Fibroblast of pulmonary artery (primary cell): Measurements from ENCODE around the gene HLA-B.
"Not testable (repeated sequence)": the region's sequence is repeated elsewhere in the genome, so short reads cannot be mapped to it uniquely, and the experiment has no call there.

Experiments used
- DNase-seq: peaks from one replicate; pipeline ENCODE4 v3.0.0-alpha.2; 2010; ENCODE audit warnings: low read depth
- H3K4me3 ChIP-seq: replicated peaks from 2 replicates; pipeline ENCODE4 v1.5.1; 2011; ENCODE audit warnings: low read depth, mild to moderate bottlenecking, control low read depth, low read length, moderate library complexity
- CTCF ChIP-seq: IDR thresholded peaks from 2 replicates; pipeline ENCODE4 v1.5.1; 2011; ENCODE audit warnings: mild to moderate bottlenecking, control low read depth, low read length, inconsistent platforms; ENCODE audit errors: missing control alignments

The HLA-B gene

GRCh38 chr6:31400467-31401289, 43.7 kb upstream of the HLA-B start:
- peak overlapping the region; percentile 70 for H3K4me3 ChIP-seq
- DNase-seq = peak; percentile 67
- TF ChIP-seq CTCF = no peak

- peak overlapping the region; percentile 70 for H3K4me3 ChIP-seq
- TF ChIP-seq CTCF = peak; percentile 89
- DNase-seq = peak; percentile 93
Observed at GRCh38 chr6:31399589-31400466, 42.8 kb upstream of the HLA-B start.

GRCh38 chr6:31397901-31398525, 41.0 kb upstream of the HLA-B start:
- no peak for TF ChIP-seq CTCF

GRCh38 chr6:31397153-31397499, 40.1 kb upstream of the HLA-B start:
- H3K4me3 ChIP-seq, DNase-seq: not testable (repeated sequence)

More at GRCh38 chr6:31397901-31398525, 41.0 kb upstream of the HLA-B start:
- no peak overlapping the region for H3K4me3 ChIP-seq
- no peak for DNase-seq

- H3K4me3 ChIP-seq = no peak overlapping the region
- DNase-seq = peak; percentile 84
- TF ChIP-seq CTCF = peak; percentile 87
Observed at GRCh38 chr6:31396422-31397152, 39.6 kb upstream of the HLA-B start.

- DNase-seq = no peak
- no peak overlapping the region for H3K4me3 ChIP-seq
- TF ChIP-seq CTCF = no peak
Observed at GRCh38 chr6:31395832-31396231, 38.9 kb upstream of the HLA-B start.
